Measurements from ENCODE around the gene CALR.

CALR gene

GRCh38 chr19:12984143-12984627 lies 45.8 kb downstream of the CALR start:
- Histone ChIP-seq H3K27ac (no peak overlapping the region), H3K27me3 (peaks cover 52% of the 10 kb centered on the region), H3K4me1 (ENCODE audit: control insufficient read depth in 1 of 2, insufficient read depth in 1 of 2, low read depth in 1 of 2, low read length in 1 of 2) (peaks cover 7 to 9% of the 10 kb centered on the region in 2 experiments), H3K4me3 (ENCODE audit: low read depth in 1 of 2, low read length in 1 of 2) (no peak overlapping the region), H3K9me3 (no peaks in the 10 kb centered on the region), H3K36me3 (no peaks in the 10 kb centered on the region)
- no peak for TF ChIP-seq CTCF (IDR thresholded peaks at IDR 0.05)

GRCh38 chr19:12984683-12985048 lies 46.3 kb downstream of the CALR start:
- Histone ChIP-seq H3K27ac (no peak overlapping the region), H3K36me3 (no peaks in the 10 kb centered on the region), H3K27me3 (peaks cover 52% of the 10 kb centered on the region), H3K4me3 (ENCODE audit: low read depth in 1 of 2, low read length in 1 of 2) (no peak overlapping the region), H3K9me3 (no peaks in the 10 kb centered on the region), H3K4me1 (ENCODE audit: control insufficient read depth in 1 of 2, insufficient read depth in 1 of 2, low read depth in 1 of 2, low read length in 1 of 2) (peaks cover 7 to 9% of the 10 kb centered on the region in 2 experiments)
- TF ChIP-seq CTCF (IDR thresholded peaks at IDR 0.05): no peak

- Histone ChIP-seq H3K4me1 (ENCODE audit: control insufficient read depth in 1 of 2, insufficient read depth in 1 of 2, low read depth in 1 of 2, low read length in 1 of 2) (peaks cover 7 to 9% of the 10 kb centered on the region in 2 experiments), H3K9me3 (no peaks in the 10 kb centered on the region), H3K36me3 (no peaks in the 10 kb centered on the region), H3K27ac (no peak overlapping the region), H3K27me3 (peaks cover 53% of the 10 kb centered on the region), H3K4me3 (ENCODE audit: low read depth in 1 of 2, low read length in 1 of 2) (no peak overlapping the region)
- no peak for TF ChIP-seq CTCF (IDR thresholded peaks at IDR 0.05)
Measured at GRCh38 chr19:12985049-12985776, 46.8 kb downstream of the CALR start.

GRCh38 chr19:12986726-12987125 lies 48.3 kb downstream of the CALR start:
- TF ChIP-seq CTCF (IDR thresholded peaks at IDR 0.05): no peak
- Histone ChIP-seq H3K36me3 (no peaks in the 10 kb centered on the region), H3K27me3 (peaks cover 59% of the 10 kb centered on the region), H3K4me3 (ENCODE audit: low read depth in 1 of 2, low read length in 1 of 2) (no peak overlapping the region), H3K9me3 (no peaks in the 10 kb centered on the region), H3K27ac (no peak overlapping the region), H3K4me1 (ENCODE audit: control insufficient read depth in 1 of 2, insufficient read depth in 1 of 2, low read depth in 1 of 2, low read length in 1 of 2) (peaks cover 7 to 9% of the 10 kb centered on the region in 2 experiments)

GRCh38 chr19:12987190-12987589 lies 48.8 kb downstream of the CALR start:
- no peak overlapping the region for H3K27ac ChIP-seq
- H3K4me1 ChIP-seq (ENCODE audit: control insufficient read depth in 1 of 2, insufficient read depth in 1 of 2, low read depth in 1 of 2, low read length in 1 of 2): peaks cover 7 to 9% of the 10 kb centered on the region in 2 experiments
- H3K4me3 ChIP-seq (ENCODE audit: low read depth in 1 of 2, low read length in 1 of 2): no peak overlapping the region
- no peaks in the 10 kb centered on the region for H3K36me3 ChIP-seq
- no peaks in the 10 kb centered on the region for H3K9me3 ChIP-seq
- H3K27me3 ChIP-seq: peaks cover 54% of the 10 kb centered on the region
- no peak for TF ChIP-seq CTCF (IDR thresholded peaks at IDR 0.05)

Data from neutrophil (primary cell).